Measurements from ENCODE around the gene THSD7B. TPM values are rescaled to one million over a fixed set of nuclear protein-coding genes. Genes with fewer than 3 reads are reported as not detected.

THSD7B gene
- total and polyA plus RNA-seq, 9 of the 15 experiments (the other 6 are each of a cell fraction or from before 2014, with no cell fraction given), result not detected

DNA sequence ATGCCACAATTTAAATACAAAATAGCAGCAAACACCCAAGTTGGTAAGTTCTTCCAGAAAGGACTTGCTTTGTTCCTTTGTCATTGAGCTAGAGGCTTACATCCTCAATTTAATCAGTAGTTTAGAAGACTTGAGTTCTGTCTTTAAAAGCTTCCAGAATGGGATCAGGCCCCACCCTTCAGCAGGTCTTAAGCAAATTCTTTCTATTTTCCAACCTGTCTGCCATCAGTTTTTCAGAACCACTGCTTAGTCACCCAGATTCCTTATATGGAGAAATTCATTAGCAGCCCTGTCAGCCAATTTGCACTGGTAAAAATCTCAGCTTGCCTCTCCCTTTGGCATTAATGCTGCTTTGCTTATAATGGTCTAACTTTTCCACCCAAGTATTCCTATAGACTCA lies 935.3 kb downstream of the THSD7B start (continued):
- no peak for TF ChIP-seq ZNF134 (CRISPR knock-in tag; conservative IDR thresholded peaks at IDR 0.05)
- TF ChIP-seq, protein P1, sequence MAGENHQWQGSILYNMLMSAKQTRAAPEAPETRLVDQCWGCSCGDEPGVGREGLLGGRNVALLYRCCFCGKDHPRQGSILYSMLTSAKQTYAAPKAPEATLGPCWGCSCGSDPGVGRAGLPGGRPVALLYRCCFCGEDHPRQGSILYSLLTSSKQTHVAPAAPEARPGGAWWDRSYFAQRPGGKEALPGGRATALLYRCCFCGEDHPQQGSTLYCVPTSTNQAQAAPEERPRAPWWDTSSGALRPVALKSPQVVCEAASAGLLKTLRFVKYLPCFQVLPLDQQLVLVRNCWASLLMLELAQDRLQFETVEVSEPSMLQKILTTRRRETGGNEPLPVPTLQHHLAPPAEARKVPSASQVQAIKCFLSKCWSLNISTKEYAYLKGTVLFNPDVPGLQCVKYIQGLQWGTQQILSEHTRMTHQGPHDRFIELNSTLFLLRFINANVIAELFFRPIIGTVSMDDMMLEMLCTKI (IDR thresholded peaks at IDR 0.05; ENCODE audit: partially characterized antibody), result no peak
- TF ChIP-seq SRSF9 (IDR thresholded peaks at IDR 0.05; ENCODE audit: borderline replicate concordance, low read depth, low read length), result no peak
- TF ChIP-seq PURB (CRISPR knock-in tag; IDR thresholded peaks at IDR 0.05; ENCODE audit: low read depth), result no peak
- TF ChIP-seq HIVEP1 (CRISPR knock-in tag; IDR thresholded peaks at IDR 0.05), result no peak

DNA sequence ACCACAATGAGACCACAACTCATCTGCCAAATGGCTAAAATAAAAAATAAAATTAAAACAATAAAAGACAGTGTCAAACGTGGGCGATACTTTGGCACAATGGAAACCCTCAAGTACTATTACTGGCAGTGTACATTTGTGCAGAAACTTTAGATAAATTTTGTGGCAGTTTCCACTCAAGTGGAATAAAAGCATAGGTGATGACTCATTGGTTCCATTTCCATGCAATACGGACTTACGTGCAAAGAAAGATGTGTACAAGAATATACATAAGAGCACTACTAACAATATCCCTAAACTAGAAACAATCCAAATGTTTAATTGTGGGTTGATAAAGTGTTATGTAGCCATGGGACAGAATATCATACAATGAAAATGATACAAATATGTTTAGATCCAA lies 940.0 kb downstream of the THSD7B start:
- CTCF ChIA-PET (ENCODE audit: low intra/inter-chr PET ratio), result no interaction called here
- no peaks in the 10 kb centered on the region for H3K9me1 ChIP-seq (ENCODE audit: control insufficient read depth, insufficient read depth, low read length)
- in situ Hi-C loops (cut with MboI), result no loop called here
- POLR2A ChIA-PET, result no interaction called here
- no peak for ATAC-seq
- H3K27ac ChIP-seq (ENCODE audit: extremely low read depth, low read depth, low read length), result no peak overlapping the region
- H3K9ac ChIP-seq (ENCODE audit: insufficient read depth in 1 of 2, low read depth in 2 of 2, low read length in 2 of 2), result no peak overlapping the region
- no peaks in the 10 kb centered on the region for H3K27me3 ChIP-seq (ENCODE audit: control insufficient read depth in 2 of 2, insufficient read depth in 2 of 2, low read length in 2 of 2)
- no peak for DNase-seq (ENCODE audit: extremely low read depth in 1 of 4, low spot score in 3 of 4)
- 2% methylated on average over 4 of the region's 4 CpGs for WGBS (ENCODE audit: insufficient coverage, low coverage, missing lambda C conversion rate)
- FAIRE-seq, result no peak
- TF ChIP-seq PHB2 (IDR thresholded peaks at IDR 0.05; ENCODE audit: low read depth) (no peak), RFX7 (CRISPR knock-in tag; IDR thresholded peaks at IDR 0.05) (no peak), ZNF23 (CRISPR knock-in tag; IDR thresholded peaks at IDR 0.05) (no peak), RHOXF2B (CRISPR knock-in tag; conservative IDR thresholded peaks at IDR 0.05) (no peak), ZFP1 (CRISPR knock-in tag; IDR thresholded peaks at IDR 0.05) (no peak), ILK (tag; IDR thresholded peaks at IDR 0.05; ENCODE audit: borderline replicate concordance, low read depth) (no peak), TAF1 (IDR thresholded peaks at IDR 0.05; ENCODE audit: control insufficient read depth, extremely low read depth, insufficient read depth, low read length, severe bottlenecking) (no peak), ZNF24 (IDR thresholded peaks at IDR 0.05) (no peak), NR4A1 (CRISPR knock-in tag; IDR thresholded peaks at IDR 0.05) (no peak), NR4A1 (tag; IDR thresholded peaks at IDR 0.05) (no peak), ZNF778 (CRISPR knock-in tag; IDR thresholded peaks at IDR 0.05) (no peak), ARID2 (IDR thresholded peaks at IDR 0.05) (no peak)
- TF ChIP-seq, protein P2, sequence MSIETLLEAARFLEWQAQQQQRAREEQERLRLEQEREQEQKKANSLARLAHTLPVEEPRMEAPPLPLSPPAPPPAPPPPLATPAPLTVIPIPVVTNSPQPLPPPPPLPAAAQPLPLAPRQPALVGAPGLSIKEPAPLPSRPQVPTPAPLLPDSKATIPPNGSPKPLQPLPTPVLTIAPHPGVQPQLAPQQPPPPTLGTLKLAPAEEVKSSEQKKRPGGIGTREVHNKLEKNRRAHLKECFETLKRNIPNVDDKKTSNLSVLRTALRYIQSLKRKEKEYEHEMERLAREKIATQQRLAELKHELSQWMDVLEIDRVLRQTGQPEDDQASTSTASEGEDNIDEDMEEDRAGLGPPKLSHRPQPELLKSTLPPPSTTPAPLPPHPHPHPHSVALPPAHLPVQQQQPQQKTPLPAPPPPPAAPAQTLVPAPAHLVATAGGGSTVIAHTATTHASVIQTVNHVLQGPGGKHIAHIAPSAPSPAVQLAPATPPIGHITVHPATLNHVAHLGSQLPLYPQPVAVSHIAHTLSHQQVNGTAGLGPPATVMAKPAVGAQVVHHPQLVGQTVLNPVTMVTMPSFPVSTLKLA (conservative IDR thresholded peaks at IDR 0.05), result no peak
- TF ChIP-seq, protein P3, sequence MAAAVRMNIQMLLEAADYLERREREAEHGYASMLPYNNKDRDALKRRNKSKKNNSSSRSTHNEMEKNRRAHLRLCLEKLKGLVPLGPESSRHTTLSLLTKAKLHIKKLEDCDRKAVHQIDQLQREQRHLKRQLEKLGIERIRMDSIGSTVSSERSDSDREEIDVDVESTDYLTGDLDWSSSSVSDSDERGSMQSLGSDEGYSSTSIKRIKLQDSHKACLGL (CRISPR knock-in tag; IDR thresholded peaks at IDR 0.05; ENCODE audit: borderline replicate concordance, poor library complexity, severe bottlenecking), result no peak
- H2AFZ ChIP-seq (ENCODE audit: low read depth, low read length), result no peak overlapping the region
- no peaks in the 10 kb centered on the region for H3K79me2 ChIP-seq (ENCODE audit: control insufficient read depth, insufficient read depth, low read length)
- no peaks in the 10 kb centered on the region; the same call in 1 of the 2 replicates for H3K9me3 ChIP-seq (replicated peaks; ENCODE audit: control insufficient read depth, insufficient read depth, low read depth, low read length)
- H3K4me3 ChIP-seq, result no peak overlapping the region
- intact Hi-C loops (cut with micrococcal nuclease), result no loop called here
- no peaks in the 10 kb centered on the region for H3K36me3 ChIP-seq (ENCODE audit: control insufficient read depth, insufficient read depth, low read length)
- BruUV-seq (replicated peaks), result no TSS peak
- no peaks in the 10 kb centered on the region for H4K20me1 ChIP-seq (replicated peaks; ENCODE audit: control insufficient read depth, insufficient read depth, low read length)
- H3K4me1 ChIP-seq (replicated peaks in 1 of 2; ENCODE audit: control insufficient read depth in 2 of 2, insufficient read depth in 2 of 2, low read length in 2 of 2), result no peaks in the 10 kb centered on the region
- H3K4me2 ChIP-seq (ENCODE audit: insufficient read depth, low read length), result no peak overlapping the region

Data from K562 (cell line).